Keratinocyte (primary cell): Measurements from ENCODE around the gene FCRL5.

Experiments used
- CTCF ChIP-seq, 3 experiments: IDR thresholded peaks in 1 of 3; conservative IDR thresholded peaks in 1 of 3; optimal IDR thresholded peaks in 1 of 3; 2 replicates in 2 of 3; 3 replicates in 1 of 3; pipeline versions ENCODE3 to v1.5.1; 2011; ENCODE audit warnings: low read length in 3 of 3, mild to moderate bottlenecking in 3 of 3, moderate library complexity in 2 of 3, control low read depth in 1 of 3, inconsistent platforms in 1 of 3; ENCODE audit not compliant: insufficient read depth in 2 of 3; ENCODE audit errors: extremely low read depth in 1 of 3
- EZH2 ChIP-seq: IDR thresholded peaks from one replicate; pipeline ENCODE4 v1.6.1; 2012; ENCODE audit warnings: inconsistent platforms, mild to moderate bottlenecking, low read length, moderate library complexity

GRCh38 chr1:157469752-157470675 lies 82.3 kb downstream of the FCRL5 start:
- TF ChIP-seq CTCF (optimal IDR thresholded peaks at IDR 0.05 in 1 of 3, IDR thresholded peaks at IDR 0.05 in 1 of 3, conservative IDR thresholded peaks at IDR 0.05 in 1 of 3; ENCODE audit: extremely low read depth in 1 of 3, insufficient read depth in 2 of 3, low read length in 3 of 3) (no peak), EZH2 (no peak)
